NCI-H2196 (cell line): Measurements from ENCODE around the gene RPL13A.

Experiments used
- DNase-seq: peaks from one replicate; lab custom pipeline; 2025; ENCODE audit not compliant: unreplicated experiment; lab: John Stamatoyannopoulos, UW

RPL13A gene

GRCh38 chr19:49502866-49503581 is 15.6 kb downstream of the RPL13A start:
- peak; percentile 62 for DNase-seq

- no peak for DNase-seq
Observed at GRCh38 chr19:49503582-49503962, 16.2 kb downstream of the RPL13A start.

- peak; percentile 74 for DNase-seq
Observed at GRCh38 chr19:49506575-49507105, 19.2 kb downstream of the RPL13A start.

GRCh38 chr19:49507803-49508494 is 20.5 kb downstream of the RPL13A start:
- no peak for DNase-seq

- no peak for DNase-seq
Observed at GRCh38 chr19:49512970-49513745, 25.8 kb downstream of the RPL13A start.

- no peak for DNase-seq
Observed at GRCh38 chr19:49513746-49514118, 26.3 kb downstream of the RPL13A start.

GRCh38 chr19:49514151-49514550 is 26.7 kb downstream of the RPL13A start:
- DNase-seq = no peak

- DNase-seq = no peak
Observed at GRCh38 chr19:49515767-49516166, 28.4 kb downstream of the RPL13A start.

- DNase-seq = no peak
Observed at GRCh38 chr19:49518033-49518432, 30.6 kb downstream of the RPL13A start.

GRCh38 chr19:49520705-49521319 is 33.4 kb downstream of the RPL13A start:
- DNase-seq = no peak

GRCh38 chr19:49524812-49525455 is 37.5 kb downstream of the RPL13A start:
- no peak for DNase-seq

GRCh38 chr19:49528211-49528771 is 40.9 kb downstream of the RPL13A start:
- DNase-seq = no peak

GRCh38 chr19:49530708-49531107 is 43.3 kb downstream of the RPL13A start:
- DNase-seq = no peak

- DNase-seq = peak; percentile 76
Observed at GRCh38 chr19:49533551-49534488, 46.4 kb downstream of the RPL13A start.

- DNase-seq = no peak
Observed at GRCh38 chr19:49534632-49535385, 47.4 kb downstream of the RPL13A start.

GRCh38 chr19:49536921-49537462 is 49.6 kb downstream of the RPL13A start:
- DNase-seq = no peak

GRCh38 chr19:49538643-49539042 is 51.2 kb downstream of the RPL13A start:
- DNase-seq = no peak

- DNase-seq = no peak
Observed at GRCh38 chr19:49539192-49539952, 52.0 kb downstream of the RPL13A start.
